CD4-positive, alpha-beta memory T cell (primary cell): ENCODE data around the gene C22orf23. TPM values are rescaled to one million over a fixed set of nuclear protein-coding genes. Genes with fewer than 3 reads are reported as not detected.

Source experiments
- microRNA-seq: library from miRNA; unstranded; fragments of <30 nt; microRNA quantifications from one replicate; pipeline ENCODE4 v1.2.0, GENCODE V29; 2021; ENCODE audit warnings: borderline replicate concordance, borderline number of aligned reads, borderline microRNAs expressed, mixed read lengths
- polyA plus RNA-seq, 2 donors: library from polyadenylated mRNA; unstranded; fragments of 300-500 nt; fragmentation: Illumina TruSeq; gene quantifications; one replicate each; pipeline ENCODE4 v1.2.3, GENCODE V29; 2021
- total RNA-seq, 2 experiments: library from RNA; stranded (reverse); gene quantifications; one replicate each; pipeline ENCODE4 v1.2.3, GENCODE V29; 2021

The C22orf23 gene
- total and polyA plus RNA-seq, 4 experiments from 2014 or later: not detected

Small RNA genes lying within 50 kb of the gene (microRNA-seq; reads per million reads assigned to microRNA genes)
- gene MIR4534: not detected
- gene MIR6820: 0.96 reads per million

Other genes with a start within 250 kb of the C22orf23 start
- gene GCAT, start 145.7 kb downstream of the C22orf23 start, total RNA-seq: 1 to 10 TPM; 3.4 to 4.4 TPM
- 1 to 10 TPM; 2.9 to 6.8 TPM for gene GCAT, start 145.7 kb downstream of the C22orf23 start, polyA plus RNA-seq
- not detected for gene GALR3, start 130.2 kb downstream of the C22orf23 start, total RNA-seq
- not detected for gene GALR3, start 130.2 kb downstream of the C22orf23 start, polyA plus RNA-seq
- 10 to 100 TPM; 21.6 to 22.7 TPM for gene ANKRD54, start 109.3 kb downstream of the C22orf23 start, total RNA-seq
- 10 to 100 TPM; 11.0 to 13.4 TPM for gene ANKRD54, start 109.3 kb downstream of the C22orf23 start, polyA plus RNA-seq
- 100 to 1,000 TPM; 550 to 571 TPM for gene EIF3L, start 104.2 kb downstream of the C22orf23 start, total RNA-seq
- 100 to 1,000 TPM; 226 to 364 TPM for gene EIF3L, start 104.2 kb downstream of the C22orf23 start, polyA plus RNA-seq
- 10 to 100 TPM; 30.7 to 31.0 TPM for gene MICALL1, start 47.3 kb downstream of the C22orf23 start, total RNA-seq
- gene MICALL1, start 47.3 kb downstream of the C22orf23 start, polyA plus RNA-seq: 1 to 10 TPM in 1 of 2 donors, under 1 TPM in 1; 0.77 to 4.4 TPM
- 10 to 100 TPM; 44.9 to 47.5 TPM for gene POLR2F, start 98 bp upstream of the C22orf23 start, total RNA-seq
- gene POLR2F, start 98 bp upstream of the C22orf23 start, polyA plus RNA-seq: 100 to 1,000 TPM; 133 to 158 TPM
- not detected for gene SOX10, start 31.0 kb upstream of the C22orf23 start, total RNA-seq
- not detected for gene SOX10, start 31.0 kb upstream of the C22orf23 start, polyA plus RNA-seq
- gene PICK1, start 103.8 kb upstream of the C22orf23 start, total RNA-seq: 10 to 100 TPM; 25.5 to 28.0 TPM
- 10 to 100 TPM in 1 of 2 donors, 1 to 10 TPM in 1; 6.5 to 10.2 TPM for gene PICK1, start 103.8 kb upstream of the C22orf23 start, polyA plus RNA-seq
- not detected for gene SLC16A8, start 130.6 kb upstream of the C22orf23 start, total RNA-seq
- gene SLC16A8, start 130.6 kb upstream of the C22orf23 start, polyA plus RNA-seq: not detected
- gene BAIAP2L2, start 157.1 kb upstream of the C22orf23 start, total RNA-seq: 1 to 10 TPM; 3.6 to 3.7 TPM
- not detected for gene BAIAP2L2, start 157.1 kb upstream of the C22orf23 start, polyA plus RNA-seq
- gene PLA2G6, start 228.2 kb upstream of the C22orf23 start, total RNA-seq: 100 to 1,000 TPM; 228 to 238 TPM
- gene PLA2G6, start 228.2 kb upstream of the C22orf23 start, polyA plus RNA-seq: 1 to 10 TPM; 1.1 to 4.7 TPM
- 1 to 10 TPM; 6.8 TPM for gene MAFF, start 248.4 kb upstream of the C22orf23 start, total RNA-seq
- 1 to 10 TPM; 3.3 to 3.5 TPM for gene MAFF, start 248.4 kb upstream of the C22orf23 start, polyA plus RNA-seq